Fibroblast of lung (primary cell): Measurements from ENCODE around the gene FTCDNL1. TPM values are rescaled to one million over a fixed set of nuclear protein-coding genes. Genes with fewer than 3 reads are reported as not detected.
A peak's percentile ranks its signal among the peaks of the same experiment; 100 is the strongest.

Source experiments
- DNase-seq, 2 donors: peaks; one replicate each; pipeline versions ENCODE4 v3.0.0 to v3.0.0-alpha.2; 2010; ENCODE audit warnings: low read depth in 2 of 2
- H2AFZ ChIP-seq: 2 replicates; pipeline ENCODE4 v1.5.1; 2012; ENCODE audit warnings: low read length, control low read depth, inconsistent platforms
- H3K27ac ChIP-seq: 2 replicates; pipeline ENCODE4 v1.5.1; 2011; ENCODE audit warnings: low read length, control low read depth; ENCODE audit not compliant: insufficient read depth
- H3K27me3 ChIP-seq: 2 replicates; pipeline ENCODE4 v1.5.1; 2011; ENCODE audit warnings: mild to moderate bottlenecking, low read length; ENCODE audit not compliant: control insufficient read depth, insufficient read depth
- H3K36me3 ChIP-seq: 2 replicates; pipeline ENCODE4 v1.5.1; 2011; ENCODE audit warnings: low read length; ENCODE audit not compliant: control insufficient read depth, insufficient read depth
- H3K4me1 ChIP-seq: 2 replicates; pipeline ENCODE4 v1.5.1; 2011; ENCODE audit warnings: low read length; ENCODE audit not compliant: control insufficient read depth, insufficient read depth; ENCODE audit errors: extremely low read depth
- H3K4me2 ChIP-seq: 2 replicates; pipeline ENCODE4 v1.5.1; 2011; ENCODE audit warnings: low read length, control low read depth; ENCODE audit not compliant: insufficient read depth; ENCODE audit errors: extremely low read depth
- H3K4me3 ChIP-seq, 4 experiments: fragments of 200-600 bp in 1 of 4; sonication (generic) in 1 of 4; replicated peaks in 1 of 4; 2 replicates each; pipeline ENCODE4 v1.5.1; 2011 to 2016; ENCODE audit warnings: low read length in 4 of 4, low read depth in 3 of 4, mild to moderate bottlenecking in 3 of 4, control low read depth in 2 of 4, inconsistent platforms in 1 of 4, mixed read lengths in 1 of 4; ENCODE audit not compliant: insufficient read depth in 1 of 4; ENCODE audit errors: control extremely low read depth in 1 of 4
- H3K79me2 ChIP-seq: 2 replicates; pipeline ENCODE4 v1.5.1; 2012; ENCODE audit warnings: mild to moderate bottlenecking, low read length, inconsistent platforms; ENCODE audit not compliant: control insufficient read depth, insufficient read depth
- H3K9ac ChIP-seq: 2 replicates; pipeline ENCODE4 v1.5.1; 2011; ENCODE audit warnings: mild to moderate bottlenecking, low read length, control low read depth; ENCODE audit not compliant: insufficient read depth
- H3K9me3 ChIP-seq: 2 replicates; pipeline ENCODE4 v1.5.1; 2012; ENCODE audit warnings: low read depth, low read length; ENCODE audit not compliant: control insufficient read depth, insufficient read depth
- H4K20me1 ChIP-seq: 2 replicates; pipeline ENCODE4 v1.5.1; 2011; ENCODE audit warnings: low read length; ENCODE audit not compliant: control insufficient read depth, insufficient read depth; ENCODE audit errors: extremely low read depth
- CTCF ChIP-seq, 2 donors: IDR thresholded peaks in 1 of 2; conservative IDR thresholded peaks in 1 of 2; 1 replicate in 1 of 2; 2 replicates in 1 of 2; pipeline ENCODE4 v1.5.1; 2011 to 2012; ENCODE audit warnings: low read length in 2 of 2, control low read depth in 1 of 2, inconsistent platforms in 1 of 2, low read depth in 1 of 2, mild to moderate bottlenecking in 1 of 2
- EZH2 ChIP-seq: IDR thresholded peaks from 2 replicates; pipeline ENCODE4 v1.5.1; 2012; ENCODE audit warnings: low read length, control low read depth, mild to moderate bottlenecking; ENCODE audit errors: missing control alignments
- polyA minus RNA-seq: library from RNA; depleted of rRNA, polyadenylated mRNA; stranded (reverse); fragments of >200 nt; gene quantifications from 2 replicates; pipeline ENCODE4 v1.2.3, GENCODE V29; 2011; ENCODE audit warnings: low replicate concordance
- polyA plus RNA-seq, 2 donors: library from polyadenylated mRNA; depleted of rRNA in 1 of 2; stranded (reverse) in 1 of 2; unstranded in 1 of 2; fragments of >200 nt; gene quantifications; 2 replicates each; pipeline ENCODE4 v1.2.1, GENCODE V29; 2011 to 2012; ENCODE audit warnings: missing spikeins in 1 of 2
- total RNA-seq: library from RNA; depleted of rRNA; stranded (reverse); fragments of >200 nt; gene quantifications from 2 replicates; pipeline ENCODE4 v1.2.1, GENCODE V29; 2014

Gene FTCDNL1
- total RNA-seq (2.3 and 3.6 TPM in 2 replicates), polyA plus RNA-seq (0.64 and 1.0 TPM in 2 replicates), polyA minus RNA-seq (not detected in 2 replicates)
- 0.81 and 0.99 TPM in 2 replicates for polyA plus RNA-seq (2012)

GRCh38 chr2:199850718-199851500, at the start of gene FTCDNL1:
Gene FTCDNL1 (minus strand): TSS chr2:199851192. CDS start chr2:199848962, 2,230 bp downstream.
- peaks cover 2% of the 10 kb centered on the region for H3K27me3 ChIP-seq

DNA sequence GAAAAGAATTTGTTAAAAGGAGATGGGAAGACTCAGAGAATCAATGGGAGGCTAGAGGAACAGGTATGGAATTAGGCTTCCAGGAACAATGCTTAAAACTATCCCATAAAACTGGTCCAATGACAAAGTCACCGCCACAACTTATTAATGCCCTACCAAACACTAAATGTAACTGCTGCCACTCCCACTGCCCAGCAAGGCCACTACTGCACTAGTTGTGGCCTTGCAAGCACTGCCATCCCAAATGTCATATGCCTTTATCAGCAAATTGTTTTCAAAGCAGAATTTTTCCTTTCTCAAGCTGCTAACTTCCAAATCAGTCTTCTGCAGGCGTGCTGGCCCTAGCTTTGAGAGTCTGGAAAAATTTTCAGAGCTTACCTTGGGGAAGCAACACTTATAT, 45.6 kb upstream of the FTCDNL1 start:
- Histone ChIP-seq H2AFZ (no peak overlapping the region), H3K36me3 (no peaks in the 10 kb centered on the region), H3K4me2 (no peak overlapping the region), H3K27me3 (no peaks in the 10 kb centered on the region), H3K79me2 (no peaks in the 10 kb centered on the region), H3K27ac (no peak overlapping the region), H3K9ac (no peak overlapping the region), H3K4me3 (no peak overlapping the region), H3K4me1 (no peaks in the 10 kb centered on the region), H3K9me3 (no peaks in the 10 kb centered on the region), H4K20me1 (no peaks in the 10 kb centered on the region)
- no peak for DNase-seq
- TF ChIP-seq CTCF (conservative IDR thresholded peaks at IDR 0.05 in 1 of 2, IDR thresholded peaks at IDR 0.05 in 1 of 2; ENCODE audit: low read depth in 1 of 2, low read length in 2 of 2), result no peak
- TF ChIP-seq EZH2, result no peak

More at GRCh38 chr2:199850718-199851500, at the start of gene FTCDNL1:
- Histone ChIP-seq H3K4me2 (peak within 1 kb of the TSS; percentile 92), H3K36me3 (no peaks in the 10 kb centered on the region), H3K9me3 (no peaks in the 10 kb centered on the region), H3K79me2 (no peaks in the 10 kb centered on the region), H3K4me3 (peak within 1 kb of the TSS; percentile 45 to 67 (median 63)), H2AFZ (peak within 1 kb of the TSS; percentile 84), H4K20me1 (no peaks in the 10 kb centered on the region), H3K9ac (peak within 1 kb of the TSS; percentile 57), H3K27ac (no peak within 1 kb of the TSS), H3K4me1 (no peaks in the 10 kb centered on the region)
- DNase-seq, result peak; percentile 44 to 49
- TF ChIP-seq CTCF (conservative IDR thresholded peaks at IDR 0.05 in 1 of 2, IDR thresholded peaks at IDR 0.05 in 1 of 2; ENCODE audit: low read depth in 1 of 2, low read length in 2 of 2) (peak; percentile 73 to 75), EZH2 (no peak)

DNA sequence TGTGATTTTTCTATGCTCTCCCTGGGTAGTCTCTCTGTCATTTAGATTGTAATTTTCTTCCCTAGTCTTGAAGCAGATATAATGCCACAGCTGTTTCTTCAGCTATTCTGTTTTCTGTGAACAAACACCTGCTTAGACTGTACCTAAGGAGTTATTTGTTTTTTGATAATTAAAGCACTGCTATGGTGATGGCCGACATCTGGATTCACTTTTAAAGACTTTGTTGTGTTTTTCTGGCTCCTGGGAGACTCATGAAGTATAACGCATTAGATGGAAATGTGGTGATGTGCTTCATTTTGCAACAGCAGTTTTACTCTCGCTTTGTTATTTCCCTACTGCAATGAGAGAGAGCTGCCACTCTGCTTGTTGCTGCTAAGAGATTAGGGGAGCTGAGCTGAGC, 44.4 kb upstream of the FTCDNL1 start:
- DNase-seq, result no peak
- H3K4me1 ChIP-seq, result no peaks in the 10 kb centered on the region

More for the DNA sequence above, 44.4 kb upstream of the FTCDNL1 start:
- H3K27me3 ChIP-seq, result no peaks in the 10 kb centered on the region
- H3K9ac ChIP-seq, result no peak overlapping the region
- H3K4me2 ChIP-seq, result no peak overlapping the region
- H3K36me3 ChIP-seq, result no peaks in the 10 kb centered on the region
- H3K4me3 ChIP-seq, result no peak overlapping the region
- H3K9me3 ChIP-seq, result no peaks in the 10 kb centered on the region
- no peak for TF ChIP-seq EZH2
- H3K79me2 ChIP-seq, result no peaks in the 10 kb centered on the region
- no peak overlapping the region for H2AFZ ChIP-seq
- H4K20me1 ChIP-seq, result no peaks in the 10 kb centered on the region
- no peak overlapping the region for H3K27ac ChIP-seq
